GM19468 (cell line): Measurements from ENCODE around the gene AFAP1.

ENCODE experiments used
- ATAC-seq: cut with Tn5 transposase; IDR thresholded peaks from one replicate; pipeline ENCODE4 v1.9.1; 2021; ENCODE audit warnings: mild to moderate bottlenecking, moderate library complexity, moderate number of reproducible peaks; ENCODE audit not compliant: unreplicated experiment; ENCODE audit errors: extremely low read depth

AFAP1 gene

GRCh38 chr4:7899184-7899869 lies 40.3 kb downstream of the AFAP1 start:
- no peak for ATAC-seq

- no peak for ATAC-seq
Observed at GRCh38 chr4:7898385-7898784, 41.3 kb downstream of the AFAP1 start.

DNA sequence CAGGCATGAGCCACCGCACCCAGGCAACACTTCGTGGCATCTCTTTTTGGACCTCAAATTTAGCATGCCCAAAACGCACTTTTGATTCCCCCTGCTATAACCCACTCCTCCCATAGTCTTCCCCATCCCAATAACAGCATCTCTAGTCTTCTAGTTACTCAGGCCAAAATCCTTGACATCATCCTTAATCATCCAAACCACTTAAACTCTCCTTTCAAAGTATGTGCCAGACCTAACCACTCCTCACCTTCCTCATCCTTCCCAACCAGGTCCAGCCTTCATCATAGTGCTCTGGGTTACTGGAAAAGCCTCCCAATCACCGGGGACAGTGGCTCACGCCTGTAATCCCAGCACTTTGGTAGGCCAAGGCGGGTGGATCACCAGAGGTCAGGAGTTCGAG lies 41.9 kb downstream of the AFAP1 start:
- ATAC-seq = no peak

- no peak for ATAC-seq
Observed at GRCh38 chr4:7894677-7895181, 44.9 kb downstream of the AFAP1 start.

DNA sequence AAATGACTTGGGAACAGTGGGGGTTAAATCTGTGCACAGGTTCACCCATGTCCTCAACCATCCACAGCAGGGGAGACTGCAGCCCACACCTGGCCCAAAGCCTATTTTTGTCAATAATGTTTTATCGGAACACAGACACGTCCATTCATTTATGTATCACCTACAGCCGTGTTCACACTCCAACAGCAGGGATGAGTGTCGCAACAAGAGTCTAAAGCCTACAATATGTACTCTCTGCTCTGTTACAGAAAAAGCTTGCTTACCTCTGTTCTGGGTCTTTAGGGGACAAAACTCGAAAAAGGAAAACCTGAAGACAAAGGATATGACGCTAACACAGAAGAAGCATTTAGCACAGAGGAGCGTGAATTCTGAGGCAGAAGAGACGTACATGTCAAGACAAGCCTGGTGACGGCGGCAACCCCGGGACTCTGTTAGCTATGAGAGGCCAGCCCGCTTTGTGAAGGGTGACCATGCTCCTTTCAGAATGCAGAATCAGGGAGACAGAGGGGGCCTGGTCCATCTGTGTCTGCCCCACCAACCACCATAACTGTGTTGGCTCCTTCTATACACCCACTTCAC lies 45.5 kb downstream of the AFAP1 start:
- no peak for ATAC-seq

GRCh38 chr4:7893539-7893938 lies 46.1 kb downstream of the AFAP1 start:
- ATAC-seq = no peak

GRCh38 chr4:7892212-7893019 lies 47.2 kb downstream of the AFAP1 start:
- no peak for ATAC-seq

DNA sequence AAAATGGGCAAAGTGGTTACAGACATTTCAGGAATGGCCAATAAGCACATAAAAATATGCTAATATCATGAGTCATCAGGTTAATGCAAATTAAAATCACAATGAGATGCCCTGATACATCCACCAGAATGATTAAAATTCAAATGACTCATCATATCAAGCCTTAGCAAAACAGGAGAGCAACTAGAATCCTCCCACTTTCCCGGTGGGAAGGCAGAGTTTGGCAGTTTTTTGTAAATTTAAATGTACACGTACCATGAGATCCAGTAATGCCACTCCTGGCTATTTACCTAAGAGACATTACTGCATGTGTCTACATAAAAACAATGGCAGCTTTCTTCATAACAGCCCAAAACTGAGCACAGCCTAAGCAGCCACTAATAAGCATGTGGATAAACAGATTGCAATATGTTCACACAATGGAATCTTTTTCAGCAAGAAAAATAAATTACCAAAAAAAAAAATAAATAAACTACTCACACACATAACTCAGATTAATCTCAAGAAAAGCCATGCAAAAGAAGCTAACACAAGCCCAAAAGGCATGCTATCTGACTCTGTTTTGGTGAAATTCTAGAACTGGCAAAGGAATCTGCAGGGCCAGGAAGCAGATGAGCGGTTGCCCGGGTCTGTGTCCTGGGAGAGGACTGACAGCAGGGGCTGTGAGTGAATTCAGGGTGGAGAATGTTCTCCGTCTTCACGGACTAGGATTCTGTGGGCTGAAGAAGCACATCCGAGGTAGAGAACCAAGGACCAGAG lies 48.8 kb downstream of the AFAP1 start:
- no peak for ATAC-seq

DNA sequence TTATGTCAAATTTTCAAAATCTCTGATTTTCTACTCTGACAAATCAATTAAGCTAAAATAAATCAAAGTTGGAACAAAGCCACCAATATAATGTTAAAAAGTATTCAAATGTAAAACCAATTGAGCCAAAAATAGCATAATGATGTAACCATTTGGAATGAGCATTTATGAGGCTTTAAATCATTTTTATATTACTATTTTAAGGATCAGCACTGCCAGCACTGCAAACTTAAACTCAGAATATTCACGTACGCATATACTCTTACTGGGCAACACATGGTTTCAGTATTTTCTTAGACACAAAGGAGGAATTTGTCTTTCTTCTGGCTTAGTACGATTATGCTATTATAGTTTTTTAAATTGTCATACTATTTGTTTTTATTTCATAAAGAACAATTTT lies 52.2 kb downstream of the AFAP1 start:
- no peak for ATAC-seq

- ATAC-seq = no peak
Observed at GRCh38 chr4:7886007-7886973, 53.4 kb downstream of the AFAP1 start.

- ATAC-seq = no peak
Observed at GRCh38 chr4:7885216-7886006, 54.2 kb downstream of the AFAP1 start.

GRCh38 chr4:7880683-7881082 lies 59.0 kb downstream of the AFAP1 start:
- no peak for ATAC-seq

DNA sequence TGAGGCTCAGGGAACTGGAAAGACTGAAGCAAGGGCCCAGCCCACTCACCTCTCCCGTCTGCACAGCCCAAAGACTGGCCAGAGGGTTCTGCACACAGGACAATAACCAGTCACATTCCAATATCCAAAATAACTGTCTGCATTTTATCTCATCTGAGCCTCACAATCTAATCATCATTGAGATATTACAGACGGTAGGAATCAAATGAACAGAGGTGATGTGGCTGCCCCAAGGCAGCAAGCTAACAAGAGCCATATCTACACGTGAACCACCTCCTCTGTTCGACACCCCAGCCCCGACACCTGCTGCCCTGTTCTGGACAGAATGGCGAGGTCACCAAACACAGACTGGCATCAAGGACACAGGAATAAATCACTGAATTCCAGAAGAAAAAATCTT lies 60.5 kb downstream of the AFAP1 start:
- ATAC-seq = no peak

GRCh38 chr4:7878323-7878722 lies 61.3 kb downstream of the AFAP1 start:
- ATAC-seq = no peak

DNA sequence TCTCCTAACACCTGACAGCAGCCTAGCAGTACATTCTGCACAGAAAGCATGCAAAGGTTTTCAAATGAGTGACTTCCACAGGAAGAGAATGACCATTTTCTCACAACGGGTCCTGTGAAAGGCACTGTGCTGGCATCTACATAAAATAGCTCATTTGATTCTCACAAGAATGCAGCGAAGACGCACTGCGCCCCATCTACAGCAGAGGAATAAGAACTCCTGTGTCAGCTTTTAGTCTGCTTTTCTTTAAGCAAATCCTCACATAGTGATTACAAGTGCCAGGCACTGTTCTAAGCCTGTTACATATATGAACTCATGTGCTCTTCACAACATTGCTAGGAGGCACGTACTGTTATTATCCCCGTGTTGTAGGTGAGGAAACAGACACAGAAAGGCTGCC lies 62.5 kb downstream of the AFAP1 start:
- ATAC-seq = no peak

DNA sequence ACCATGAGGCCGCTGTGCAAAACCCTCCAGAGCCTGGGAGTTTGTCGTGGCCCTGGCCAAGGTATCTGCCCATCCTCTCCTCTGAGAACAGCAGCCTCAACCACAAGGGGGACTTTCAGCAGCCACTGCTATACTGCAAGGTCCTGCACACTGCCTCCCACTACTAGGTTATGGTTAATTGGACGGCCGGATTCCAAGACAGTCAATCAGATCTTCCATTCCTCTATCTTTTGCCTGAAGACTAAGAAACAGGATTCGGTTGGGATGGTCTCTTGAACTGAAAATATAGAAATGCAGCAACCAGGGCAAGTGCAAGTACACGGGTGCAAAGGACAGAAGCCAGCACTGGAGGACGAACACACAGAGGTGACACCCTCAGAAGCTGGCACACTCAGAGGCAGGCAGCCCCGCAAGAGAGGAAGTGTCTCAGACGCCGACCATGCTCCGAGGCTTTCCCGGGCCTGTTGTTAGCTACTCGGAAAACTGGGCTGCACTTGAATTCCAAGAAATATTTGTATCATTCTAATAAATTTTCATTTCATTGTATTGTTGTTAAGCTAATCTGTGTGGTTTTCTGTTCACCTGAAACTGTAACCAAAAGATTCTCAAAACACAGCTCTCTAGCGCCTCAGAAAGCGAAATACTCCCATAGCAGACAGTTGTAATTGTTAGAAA lies 63.3 kb downstream of the AFAP1 start:
- ATAC-seq = no peak

- ATAC-seq = no peak
Observed at GRCh38 chr4:7874838-7875237, 64.8 kb downstream of the AFAP1 start.

GRCh38 chr4:7873881-7874280 lies 65.8 kb downstream of the AFAP1 start:
- no peak for ATAC-seq
